GM19324 (cell line): ENCODE data around the gene THRB.

Source experiments
- ATAC-seq: cut with Tn5 transposase; IDR thresholded peaks from one replicate; pipeline ENCODE4 v1.9.1; 2021; ENCODE audit warnings: mild to moderate bottlenecking, moderate library complexity; ENCODE audit not compliant: unreplicated experiment, low FRiP score

The THRB gene

GRCh38 chr3:24249523-24249922 is 245.1 kb downstream of the THRB start:
- no peak for ATAC-seq

DNA sequence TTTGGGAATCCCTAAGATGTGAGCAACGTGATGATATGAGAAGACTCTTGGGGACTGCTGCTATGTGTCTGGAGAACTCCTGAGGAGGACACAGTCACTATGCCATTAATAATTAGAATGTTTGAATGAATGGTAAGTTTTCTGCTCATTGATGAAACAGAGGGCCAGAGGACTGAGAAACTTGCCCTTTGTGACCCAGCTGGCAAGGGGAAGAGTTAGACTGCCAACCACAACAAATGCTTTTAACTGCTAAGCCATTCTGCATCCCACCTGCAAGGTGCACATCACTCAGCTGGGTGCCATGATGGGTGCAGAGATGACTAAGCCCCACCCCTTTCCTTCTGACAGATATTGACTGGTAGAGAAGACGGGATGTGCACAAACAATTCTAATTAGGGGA is 249.6 kb downstream of the THRB start:
- no peak for ATAC-seq

DNA sequence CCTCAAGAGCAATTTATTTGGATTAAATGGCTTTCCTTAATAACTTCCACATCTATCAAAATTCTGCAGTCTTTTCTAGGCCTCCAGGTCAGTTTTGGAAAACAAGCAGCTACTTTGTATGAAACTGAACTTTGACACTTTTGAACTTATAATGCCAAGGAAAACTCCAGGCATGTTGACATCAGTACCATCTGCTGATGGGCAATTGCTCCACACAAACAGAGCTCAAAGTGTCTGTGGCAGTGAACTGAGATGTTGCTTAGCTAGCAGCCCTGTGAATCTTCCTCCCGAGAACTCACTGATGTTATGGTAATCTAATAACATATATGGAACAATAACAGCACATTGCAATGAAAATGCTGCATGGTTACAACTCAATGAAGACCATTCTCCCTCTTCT is 250.2 kb downstream of the THRB start:
- no peak for ATAC-seq

- no peak for ATAC-seq
Observed at GRCh38 chr3:24242012-24242698, 252.5 kb downstream of the THRB start.

GRCh38 chr3:24240306-24240705 is 254.3 kb downstream of the THRB start:
- ATAC-seq: no peak

DNA sequence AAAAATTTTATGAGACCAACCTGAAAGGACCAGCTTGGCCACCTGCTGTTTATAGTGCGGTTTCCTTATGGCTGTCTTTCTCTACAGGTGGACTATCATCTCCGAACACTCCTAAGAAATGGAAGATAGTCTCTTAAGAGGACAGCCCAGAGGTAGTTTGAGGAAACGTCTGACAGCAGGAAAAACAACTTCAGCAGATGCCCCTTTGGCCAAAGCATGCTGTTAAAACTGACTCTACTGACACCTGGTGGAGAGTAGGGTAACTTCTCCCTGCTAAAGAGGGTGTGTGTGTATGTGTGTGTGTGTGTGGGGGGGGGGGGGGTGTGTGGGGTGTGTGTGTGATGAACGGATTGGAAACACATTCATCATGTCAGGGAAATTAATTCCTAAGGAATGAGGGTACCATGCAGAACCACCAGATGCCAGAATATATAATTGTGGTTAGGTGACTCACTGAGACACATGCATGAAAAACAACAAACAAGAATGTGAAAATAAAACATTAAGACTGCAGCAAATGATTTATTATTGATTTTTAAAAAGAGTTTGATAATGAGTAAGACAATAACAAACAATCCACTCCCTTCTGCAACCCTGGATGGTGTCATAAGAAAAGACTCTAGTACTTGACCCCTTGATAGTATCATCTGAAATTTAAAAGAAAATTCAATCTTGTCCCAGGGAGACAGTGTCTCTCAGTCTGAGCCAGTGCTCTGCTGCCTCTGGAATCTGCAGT is 256.5 kb downstream of the THRB start:
- ATAC-seq: peak; percentile 54

DNA sequence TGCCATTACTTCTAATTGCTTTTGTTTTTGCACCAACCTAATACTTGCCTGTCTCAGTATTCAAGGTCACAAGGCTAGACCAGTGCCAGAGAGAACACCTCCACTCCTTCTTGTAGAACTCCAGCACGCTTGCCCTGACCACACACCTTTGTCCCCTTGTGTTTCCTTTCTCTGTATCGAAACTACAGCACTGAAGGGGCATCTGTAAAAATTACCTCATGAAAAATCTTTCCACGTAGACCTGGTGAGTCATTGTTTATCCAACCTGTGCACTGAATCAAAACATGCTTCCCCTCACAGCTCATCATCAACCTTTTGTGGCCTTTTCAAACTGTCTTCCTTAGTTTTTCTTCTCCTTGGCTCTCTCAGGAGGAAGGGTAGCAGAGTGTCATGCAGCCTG is 259.5 kb downstream of the THRB start:
- ATAC-seq: peak; percentile 37

GRCh38 chr3:24232784-24233183 is 261.9 kb downstream of the THRB start:
- ATAC-seq: no peak

- no peak for ATAC-seq
Observed at GRCh38 chr3:24229468-24230221, 265.0 kb downstream of the THRB start.

GRCh38 chr3:24227635-24228034 is 267.0 kb downstream of the THRB start:
- no peak for ATAC-seq

- ATAC-seq: no peak
Observed at GRCh38 chr3:24226397-24226796, 268.3 kb downstream of the THRB start.

GRCh38 chr3:24225385-24225950 is 269.2 kb downstream of the THRB start:
- no peak for ATAC-seq

DNA sequence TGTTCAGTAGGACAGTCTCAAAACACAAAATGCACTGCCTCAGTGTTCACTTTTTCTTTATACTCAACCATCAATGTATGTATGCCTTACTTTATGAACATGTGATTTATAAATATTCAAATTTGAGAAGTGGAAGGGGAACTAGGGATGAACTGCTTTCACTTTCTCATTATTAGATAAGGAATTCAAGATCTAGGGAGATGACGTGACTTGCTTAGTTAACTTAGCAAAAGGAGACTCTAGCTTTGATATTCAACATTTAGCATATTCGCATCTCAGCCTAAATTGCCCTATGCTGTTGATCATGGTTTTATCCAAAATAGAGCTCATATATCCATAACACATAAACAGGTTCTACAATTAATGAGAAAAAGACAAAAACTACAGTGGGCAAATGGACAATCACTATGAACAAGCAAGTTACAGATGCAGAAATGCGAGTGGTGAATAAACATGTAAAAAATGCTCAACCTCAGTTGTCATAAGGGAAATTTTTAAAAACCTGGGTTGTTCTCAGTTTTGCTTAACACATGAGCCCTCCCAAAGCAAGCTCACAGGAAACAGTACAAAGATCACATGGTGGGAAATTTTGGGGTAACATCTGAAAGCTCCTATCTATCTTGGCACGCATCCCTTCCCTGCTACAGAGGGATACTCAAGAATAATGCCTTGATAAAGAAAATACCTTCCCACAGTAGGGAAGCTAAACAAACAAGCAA is 269.8 kb downstream of the THRB start:
- ATAC-seq: no peak

GRCh38 chr3:24222165-24222805 is 272.4 kb downstream of the THRB start:
- ATAC-seq: no peak

DNA sequence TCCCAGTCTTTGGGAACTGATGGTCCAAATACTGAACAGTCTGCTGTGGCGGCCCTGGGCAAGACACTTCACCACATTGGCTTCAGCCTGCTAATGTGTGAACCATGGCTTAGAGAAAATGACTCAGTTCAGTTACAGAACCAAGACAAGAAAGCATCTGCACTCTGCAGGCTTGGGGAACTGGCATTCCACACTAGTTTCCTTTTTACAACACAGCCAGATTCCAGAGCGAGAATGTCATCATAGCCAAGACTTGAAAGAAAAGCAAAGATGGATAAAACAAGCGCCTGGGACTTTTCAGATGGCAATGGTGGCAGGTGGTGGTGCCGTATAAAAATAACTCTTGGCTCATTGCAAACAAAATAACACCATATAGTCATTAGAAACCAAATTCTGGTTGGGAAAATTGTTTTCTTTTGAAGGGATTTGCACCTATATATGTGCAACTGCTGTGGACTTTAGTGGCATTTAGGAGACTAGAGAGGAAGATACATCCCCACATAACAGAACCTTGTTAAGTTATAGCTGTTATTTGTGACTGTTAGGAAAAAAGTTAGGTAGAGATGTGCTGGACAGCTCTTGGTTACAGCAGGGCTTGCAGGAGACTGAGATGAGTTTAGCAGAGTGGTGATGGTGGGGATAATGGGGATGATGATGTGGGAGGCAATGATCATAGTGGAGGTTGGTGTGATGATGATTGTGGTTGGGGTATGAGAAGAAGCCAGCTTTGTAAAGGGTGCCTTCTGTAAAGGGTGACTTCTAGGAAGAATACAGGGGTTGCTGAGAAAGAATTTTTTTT is 273.6 kb downstream of the THRB start:
- ATAC-seq: no peak

GRCh38 chr3:24215502-24215901 is 279.1 kb downstream of the THRB start:
- no peak for ATAC-seq

DNA sequence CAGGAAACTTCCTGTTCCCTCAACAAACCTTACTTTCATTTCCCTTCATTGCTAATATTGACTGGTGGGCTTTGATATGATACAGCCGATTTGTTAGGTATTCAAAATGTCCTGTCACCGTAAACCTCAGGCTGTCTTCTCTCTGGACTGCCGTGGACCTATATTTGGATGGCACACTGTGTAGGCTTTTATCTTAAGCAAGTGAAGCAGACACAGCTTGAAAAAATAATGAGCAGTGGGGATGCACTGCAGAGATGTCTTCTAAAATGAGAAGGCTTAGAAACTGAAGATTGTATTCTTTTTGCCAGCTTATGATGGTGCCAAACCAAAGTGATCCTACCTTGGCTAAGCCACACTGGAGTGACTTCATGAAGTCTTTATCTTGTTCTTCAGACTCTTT is 283.3 kb downstream of the THRB start:
- ATAC-seq: no peak

DNA sequence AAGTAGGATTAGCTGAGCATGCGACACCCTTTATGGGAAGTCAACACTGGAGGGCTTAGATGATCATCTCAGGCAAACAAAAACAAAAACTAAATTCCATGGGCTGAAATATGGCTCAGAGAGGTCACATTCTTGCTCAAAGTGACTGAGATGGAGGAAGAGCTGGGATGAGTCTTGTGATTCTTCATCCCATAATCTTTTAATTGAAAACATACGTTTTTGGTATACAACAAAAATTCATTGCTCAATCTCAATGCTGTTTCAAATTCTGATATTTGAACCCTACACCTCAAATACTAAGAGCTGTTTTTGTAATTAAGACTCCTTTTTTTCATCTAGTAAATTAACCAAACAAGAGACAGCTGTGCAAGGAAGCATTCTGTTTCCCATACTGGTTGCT is 292.6 kb downstream of the THRB start:
- no peak for ATAC-seq

- no peak for ATAC-seq
Observed at GRCh38 chr3:24201301-24201700, 293.3 kb downstream of the THRB start.
